ENCODE results near the gene PAX5.

The PAX5 gene

GRCh38 chr9:37027582-37028419 is 6.3 kb downstream of the PAX5 start:
- TF ChIP-seq TAF1 (IDR thresholded peaks at IDR 0.05; ENCODE audit: borderline replicate concordance, insufficient read depth, low read length) (0 out of 2 replicates have a peak, but pooled peaks have one; percentile 38), SIN3A (IDR thresholded peaks at IDR 0.05; ENCODE audit: borderline replicate concordance, insufficient read depth, low read length) (peak; percentile 96), REST (IDR thresholded peaks at IDR 0.05; ENCODE audit: insufficient read depth in 1 of 2, low read depth in 2 of 2, low read length in 2 of 2) (peak; percentile 97 to 99), FOXP2 (optimal IDR thresholded peaks at IDR 0.05; ENCODE audit: borderline replicate concordance, extremely low read depth, extremely low read length, insufficient read depth) (peak; percentile 34), POLR2AphosphoS5 (IDR thresholded peaks at IDR 0.05; ENCODE audit: low read depth, low read length) (peak; percentile 50; the same call in 1 of the 2 replicates)

GRCh38 chr9:37026931-37027581 is 7.0 kb downstream of the PAX5 start:
- TF ChIP-seq SIN3A (IDR thresholded peaks at IDR 0.05; ENCODE audit: borderline replicate concordance, insufficient read depth, low read length) (no peak), FOXP2 (optimal IDR thresholded peaks at IDR 0.05; ENCODE audit: borderline replicate concordance, extremely low read depth, extremely low read length, insufficient read depth) (no peak), POLR2AphosphoS5 (IDR thresholded peaks at IDR 0.05; ENCODE audit: low read depth, low read length) (no peak), REST (IDR thresholded peaks at IDR 0.05; ENCODE audit: insufficient read depth in 1 of 2, low read depth in 2 of 2, low read length in 2 of 2) (peak in 1 of 2 experiments; percentile 17; a peak in 1 of 4 replicates)

DNA sequence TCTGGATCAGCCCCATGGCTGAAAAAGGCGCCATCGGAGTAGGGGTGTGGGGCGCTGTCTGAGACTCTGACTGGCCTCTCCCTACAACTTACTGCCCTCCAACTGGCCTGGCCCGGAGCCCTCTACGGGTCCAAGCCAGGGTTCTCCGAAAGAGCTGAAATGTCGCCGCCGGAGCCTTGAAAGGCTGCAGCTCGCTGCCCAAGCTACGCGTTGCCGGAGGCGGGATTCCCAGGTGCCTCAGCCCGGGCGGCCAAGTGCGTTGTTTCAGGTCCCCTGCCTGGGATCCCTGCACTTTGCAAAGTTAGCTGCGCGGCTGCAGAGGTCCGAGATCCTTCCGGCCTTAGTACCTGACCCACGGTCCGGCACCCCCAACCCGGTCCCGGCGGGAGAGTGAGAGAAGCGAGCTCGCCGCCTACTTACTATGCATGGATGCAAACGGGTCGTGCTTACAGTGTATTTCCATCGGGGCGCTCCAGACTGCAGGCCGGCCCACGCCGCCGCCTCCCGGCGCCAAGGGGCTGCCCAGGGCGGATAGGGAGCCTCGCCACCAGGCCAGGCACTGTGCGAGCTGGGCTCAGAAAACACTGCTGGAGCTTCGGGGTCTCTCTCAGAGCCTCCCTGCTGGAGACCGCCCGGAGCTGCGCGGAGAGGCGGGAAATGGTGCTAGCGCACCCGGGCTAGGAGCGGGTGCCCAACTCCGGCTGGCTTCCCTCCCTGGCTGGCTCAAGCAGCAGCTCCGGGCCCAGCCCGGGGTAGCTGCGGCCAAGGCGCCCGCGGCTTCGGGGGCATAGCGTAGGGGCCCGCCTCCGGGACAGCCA is 7.7 kb downstream of the PAX5 start:
- TF ChIP-seq FOXP2 (optimal IDR thresholded peaks at IDR 0.05; ENCODE audit: borderline replicate concordance, extremely low read depth, extremely low read length, insufficient read depth) (no peak), TAF1 (IDR thresholded peaks at IDR 0.05; ENCODE audit: borderline replicate concordance, insufficient read depth, low read length) (no peak), REST (IDR thresholded peaks at IDR 0.05; ENCODE audit: insufficient read depth in 1 of 2, low read depth in 2 of 2, low read length in 2 of 2) (no peak; a peak in 1 of 4 replicates), POLR2AphosphoS5 (IDR thresholded peaks at IDR 0.05; ENCODE audit: low read depth, low read length) (no peak), SIN3A (IDR thresholded peaks at IDR 0.05; ENCODE audit: borderline replicate concordance, insufficient read depth, low read length) (no peak)

- TF ChIP-seq TAF1 (IDR thresholded peaks at IDR 0.05; ENCODE audit: borderline replicate concordance, insufficient read depth, low read length) (no peak), SIN3A (IDR thresholded peaks at IDR 0.05; ENCODE audit: borderline replicate concordance, insufficient read depth, low read length) (no peak), POLR2AphosphoS5 (IDR thresholded peaks at IDR 0.05; ENCODE audit: low read depth, low read length) (no peak), FOXP2 (optimal IDR thresholded peaks at IDR 0.05; ENCODE audit: borderline replicate concordance, extremely low read depth, extremely low read length, insufficient read depth) (no peak), REST (IDR thresholded peaks at IDR 0.05; ENCODE audit: insufficient read depth in 1 of 2, low read depth in 2 of 2, low read length in 2 of 2) (no peak)
Measured at GRCh38 chr9:37025823-37026112, 8.3 kb downstream of the PAX5 start.

Data from PFSK-1 (cell line).